SK-N-MC (cell line): Measurements from ENCODE around the gene STPG1.

Source experiments
- EZH2 ChIP-seq: fragments of 200-600 bp; sonication (generic); IDR thresholded peaks from one replicate; pipeline ENCODE4 v1.6.1; 2017; ENCODE audit warnings: antibody characterized with exemption
- FOXP2 ChIP-seq: optimal IDR thresholded peaks from 2 replicates; pipeline ENCODE3; 2011; ENCODE audit warnings: mild to moderate bottlenecking, moderate library complexity; ENCODE audit not compliant: insufficient read depth; ENCODE audit errors: extremely low read length, control extremely low read depth
- POLR2AphosphoS5 ChIP-seq: IDR thresholded peaks from 2 replicates; pipeline ENCODE4 v1.6.1; 2012; ENCODE audit warnings: mild to moderate bottlenecking, low read depth, low read length, borderline replicate concordance

- TF ChIP-seq EZH2 (no peak), POLR2AphosphoS5 (no peak), FOXP2 (no peak)
These were observed 70.0 kb downstream of the STPG1 start for GRCh38 chr1:24343412-24344089.
